ENCODE data around the gene MYL3.

MYL3 gene

DNA sequence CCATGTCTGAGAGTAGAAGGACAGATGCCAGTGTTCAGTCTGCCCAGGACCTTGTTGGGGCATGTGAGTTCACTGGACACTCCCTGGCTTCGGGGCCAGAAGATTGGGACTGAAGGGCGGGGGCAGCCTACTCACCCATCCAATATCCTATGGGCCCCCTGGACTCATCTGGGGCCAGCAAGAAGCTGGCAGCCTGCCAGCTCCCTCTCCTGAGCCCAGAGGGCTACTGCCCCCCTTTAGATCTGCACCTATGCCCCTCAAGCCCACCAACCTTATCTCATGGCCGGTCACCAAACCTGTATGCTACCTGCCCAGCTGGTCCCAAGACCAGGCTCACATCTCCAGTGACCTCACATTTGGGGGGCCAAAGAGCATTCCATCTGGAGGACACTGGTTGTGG is 22.4 kb upstream of the MYL3 start:
- H3K27ac ChIP-seq (ENCODE audit: low read depth, low read length) = no peak overlapping the region
- H3K4me1 ChIP-seq (ENCODE audit: control insufficient read depth, insufficient read depth, low read length) = peaks cover 3% of the 10 kb centered on the region
- H3K27me3 ChIP-seq (ENCODE audit: control insufficient read depth, insufficient read depth, low read length) = peaks cover 8% of the 10 kb centered on the region
- H3K36me3 ChIP-seq (ENCODE audit: control insufficient read depth, insufficient read depth, low read length) = no peaks in the 10 kb centered on the region
- H3K4me3 ChIP-seq (ENCODE audit: low read length) = no peak overlapping the region
- H3K9ac ChIP-seq (ENCODE audit: low read length) = no peak overlapping the region

DNA sequence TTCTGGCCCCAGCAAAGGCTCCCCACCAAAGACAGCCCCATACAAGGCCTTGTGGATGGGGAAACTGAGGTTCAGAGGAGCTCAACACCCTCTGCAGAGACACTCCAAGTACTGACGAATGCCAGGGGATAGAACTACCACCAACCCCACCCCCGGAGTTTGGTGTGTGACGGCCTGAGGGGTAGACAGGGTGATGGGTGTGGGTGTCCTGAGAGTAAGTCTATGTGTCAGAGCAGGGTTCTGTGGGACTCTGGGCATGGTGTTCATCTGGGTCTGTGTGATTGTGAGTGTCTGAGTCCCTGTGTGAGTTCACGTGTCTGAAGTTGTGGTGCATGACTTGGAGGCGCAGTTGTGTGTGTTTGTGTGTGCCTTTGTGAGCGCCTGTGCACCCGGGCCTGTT is 21.7 kb upstream of the MYL3 start:
- Histone ChIP-seq H3K27me3 (ENCODE audit: control insufficient read depth, insufficient read depth, low read length) (peaks cover 8% of the 10 kb centered on the region), H3K9ac (ENCODE audit: low read length) (no peak overlapping the region), H3K4me3 (ENCODE audit: low read length) (no peak overlapping the region), H3K36me3 (ENCODE audit: control insufficient read depth, insufficient read depth, low read length) (no peaks in the 10 kb centered on the region), H3K4me1 (ENCODE audit: control insufficient read depth, insufficient read depth, low read length) (peaks cover 3% of the 10 kb centered on the region), H3K27ac (ENCODE audit: low read depth, low read length) (no peak overlapping the region)

DNA sequence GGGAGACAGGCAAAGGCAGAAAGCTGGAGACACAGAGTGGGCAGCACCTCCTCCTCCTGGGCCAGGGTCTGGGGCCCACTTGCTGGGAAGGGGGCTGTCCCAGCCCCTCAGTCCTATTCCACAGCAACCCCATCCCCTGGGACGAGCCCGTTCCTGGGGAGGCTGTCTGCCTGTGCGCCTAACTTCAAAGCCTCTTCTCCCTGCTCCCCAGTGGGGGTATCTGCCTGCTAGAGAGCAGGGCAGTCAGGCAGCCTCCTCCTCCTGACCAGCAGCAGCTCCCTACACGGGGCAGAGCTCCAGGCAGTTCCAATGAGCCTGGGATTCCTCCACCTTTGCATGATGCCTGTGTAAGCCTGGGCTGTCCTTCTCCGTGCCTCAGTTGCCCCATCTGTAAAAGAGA is 21.2 kb upstream of the MYL3 start:
- H3K36me3 ChIP-seq (ENCODE audit: control insufficient read depth, insufficient read depth, low read length) = no peaks in the 10 kb centered on the region
- peaks cover 8% of the 10 kb centered on the region for H3K27me3 ChIP-seq (ENCODE audit: control insufficient read depth, insufficient read depth, low read length)
- H3K4me1 ChIP-seq (ENCODE audit: control insufficient read depth, insufficient read depth, low read length) = peaks cover 3% of the 10 kb centered on the region
- H3K9ac ChIP-seq (ENCODE audit: low read length) = no peak overlapping the region
- H3K27ac ChIP-seq (ENCODE audit: low read depth, low read length) = no peak overlapping the region
- H3K4me3 ChIP-seq (ENCODE audit: low read length) = no peak overlapping the region

DNA sequence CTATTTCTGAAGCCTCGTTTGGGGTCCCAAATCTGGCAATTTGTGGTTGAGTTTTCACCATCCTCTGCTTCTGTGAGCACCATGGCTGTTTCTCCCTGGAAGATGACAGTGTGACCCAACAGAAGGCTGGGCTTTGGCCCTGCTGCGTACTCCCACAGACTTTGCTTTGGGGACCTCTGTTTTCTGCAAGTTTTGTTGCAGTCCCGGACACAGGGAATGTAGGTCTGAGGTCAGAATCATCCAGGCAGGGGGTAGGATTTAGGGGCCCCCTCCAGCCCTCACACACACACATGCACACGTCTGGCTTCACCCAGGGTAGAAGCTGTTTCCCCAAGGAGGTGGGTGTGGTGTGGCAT is 20.6 kb upstream of the MYL3 start:
- H3K4me3 ChIP-seq (ENCODE audit: low read length) = peak overlapping the region; percentile 41
- peaks cover 8% of the 10 kb centered on the region for H3K27me3 ChIP-seq (ENCODE audit: control insufficient read depth, insufficient read depth, low read length)
- H3K27ac ChIP-seq (ENCODE audit: low read depth, low read length) = no peak overlapping the region
- no peak overlapping the region for H3K9ac ChIP-seq (ENCODE audit: low read length)
- peaks cover 3% of the 10 kb centered on the region for H3K4me1 ChIP-seq (ENCODE audit: control insufficient read depth, insufficient read depth, low read length)
- H3K36me3 ChIP-seq (ENCODE audit: control insufficient read depth, insufficient read depth, low read length) = no peaks in the 10 kb centered on the region

DNA sequence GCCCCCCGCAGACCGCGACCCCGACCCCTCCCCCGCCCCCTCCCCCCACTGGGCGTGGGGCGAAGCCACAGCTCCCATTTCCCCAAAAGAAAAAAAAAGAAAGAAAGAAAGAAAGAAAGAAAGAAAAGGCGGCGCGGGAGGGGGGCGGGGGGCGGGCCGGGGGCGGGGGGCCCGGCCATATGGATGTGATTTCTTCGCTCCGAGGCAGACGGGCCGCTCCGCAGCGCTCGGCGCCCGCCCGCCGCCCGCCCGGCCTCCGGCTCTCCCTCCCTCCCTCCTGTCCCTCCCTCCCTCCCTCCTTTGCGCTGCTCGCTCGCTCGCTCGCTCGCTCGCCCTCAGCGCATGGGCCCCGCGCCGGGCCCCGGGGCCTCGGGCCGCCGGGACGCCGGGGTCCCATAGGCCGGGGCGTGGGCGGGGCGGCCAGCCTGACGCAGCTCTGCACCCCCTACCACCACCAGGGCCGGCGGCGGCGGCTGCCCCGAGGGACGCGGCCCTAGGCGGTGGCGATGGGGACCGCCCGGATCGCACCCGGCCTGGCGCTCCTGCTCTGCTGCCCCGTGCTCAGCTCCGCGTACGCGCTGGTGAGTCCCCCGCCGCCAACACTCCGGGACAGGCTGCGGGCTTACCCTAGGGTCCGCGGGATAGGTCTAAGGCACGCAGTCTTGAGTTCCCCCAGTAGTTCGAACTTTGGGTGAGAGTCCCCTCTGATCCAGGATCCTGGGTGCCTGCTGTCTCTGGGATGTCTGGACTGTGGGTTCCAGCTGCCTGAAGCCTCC is 20.0 kb upstream of the MYL3 start:
- Histone ChIP-seq H3K4me3 (ENCODE audit: low read length) (peak overlapping the region; percentile 41), H3K36me3 (ENCODE audit: control insufficient read depth, insufficient read depth, low read length) (no peaks in the 10 kb centered on the region), H3K9ac (ENCODE audit: low read length) (no peak overlapping the region), H3K27ac (ENCODE audit: low read depth, low read length) (no peak overlapping the region), H3K4me1 (ENCODE audit: control insufficient read depth, insufficient read depth, low read length) (peaks cover 6% of the 10 kb centered on the region), H3K27me3 (ENCODE audit: control insufficient read depth, insufficient read depth, low read length) (peaks cover 8% of the 10 kb centered on the region)

DNA sequence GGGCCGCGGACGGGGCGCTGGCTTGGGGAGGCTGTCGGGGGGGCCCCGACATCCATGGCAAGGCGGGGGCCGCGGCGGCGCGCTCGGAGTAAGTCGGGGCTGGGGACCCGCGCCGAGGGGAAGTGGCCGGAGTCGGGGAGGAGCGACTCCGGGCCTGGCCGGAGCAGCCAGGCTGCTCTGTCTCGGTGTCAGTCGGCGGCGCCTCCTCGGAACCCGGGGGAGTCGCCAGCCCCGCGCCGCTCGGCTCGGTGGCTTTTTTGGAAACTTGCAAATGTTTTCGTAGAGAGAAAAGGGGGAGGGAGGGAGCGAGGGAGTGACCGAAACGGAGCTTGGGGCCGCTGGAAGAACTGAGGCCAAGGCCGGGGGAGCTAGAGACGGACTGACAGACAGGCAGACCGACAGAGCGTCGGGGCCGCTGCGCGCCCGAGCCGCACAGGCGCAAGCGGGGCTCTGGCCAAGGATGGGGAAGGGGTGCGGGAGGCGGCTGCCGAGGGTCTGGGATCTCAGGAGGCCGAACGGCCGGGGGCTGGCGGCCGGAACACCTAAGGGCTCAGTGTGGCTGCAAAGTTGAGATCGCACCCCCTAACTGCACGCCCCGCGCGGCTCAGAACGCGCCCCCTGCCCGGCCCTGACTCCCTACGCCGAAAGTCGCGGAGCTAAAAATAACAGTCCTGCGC is 19.3 kb upstream of the MYL3 start:
- no peak overlapping the region for H3K9ac ChIP-seq (ENCODE audit: low read length)
- peak overlapping the region; percentile 65 for H3K4me3 ChIP-seq (ENCODE audit: low read length)
- H3K27me3 ChIP-seq (ENCODE audit: control insufficient read depth, insufficient read depth, low read length) = peaks cover 8% of the 10 kb centered on the region
- no peaks in the 10 kb centered on the region for H3K36me3 ChIP-seq (ENCODE audit: control insufficient read depth, insufficient read depth, low read length)
- peaks cover 6% of the 10 kb centered on the region for H3K4me1 ChIP-seq (ENCODE audit: control insufficient read depth, insufficient read depth, low read length)
- H3K27ac ChIP-seq (ENCODE audit: low read depth, low read length) = peak overlapping the region; percentile 32

DNA sequence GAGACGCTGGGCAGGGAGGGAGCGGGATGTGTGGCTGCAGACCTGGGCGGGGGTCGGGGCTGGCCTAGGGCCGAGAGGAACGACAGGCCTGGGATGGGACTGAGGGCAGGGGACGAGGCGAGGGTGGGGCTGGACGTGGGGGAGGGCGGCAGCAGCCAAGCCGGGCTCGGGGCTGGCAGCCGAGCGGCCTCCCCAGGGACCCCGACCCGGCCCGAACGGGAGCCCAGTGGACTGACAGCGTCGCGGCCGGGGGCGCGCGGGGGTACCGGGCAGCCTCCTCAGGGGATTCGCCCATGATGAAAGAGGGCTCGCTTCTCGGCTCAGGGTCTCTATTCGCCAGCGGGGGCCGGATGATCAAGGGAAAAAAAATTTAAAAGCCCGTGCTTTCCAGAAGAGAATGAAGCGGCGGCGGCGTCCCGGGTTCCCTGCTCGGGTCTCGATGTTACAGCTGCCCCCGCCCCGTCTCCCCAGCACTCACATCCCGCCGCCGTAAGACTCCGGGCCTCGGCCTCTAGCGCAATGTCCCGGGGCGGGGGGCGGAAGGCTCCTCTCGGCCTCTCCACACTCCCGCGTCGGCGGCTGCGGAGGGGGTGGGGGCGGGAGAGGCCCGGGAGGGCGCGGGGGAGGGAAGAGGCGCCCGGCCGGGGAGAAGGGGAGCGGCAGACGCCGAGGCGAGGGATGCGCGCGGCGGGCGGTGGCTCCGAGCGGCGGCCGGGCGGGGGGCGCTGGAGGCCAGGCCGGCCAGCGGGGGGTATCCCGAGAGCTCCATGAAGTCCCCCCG is 18.5 kb upstream of the MYL3 start:
- Histone ChIP-seq H3K27me3 (ENCODE audit: control insufficient read depth, insufficient read depth, low read length) (peaks cover 8% of the 10 kb centered on the region), H3K27ac (ENCODE audit: low read depth, low read length) (peak overlapping the region; percentile 32), H3K4me1 (ENCODE audit: control insufficient read depth, insufficient read depth, low read length) (peaks cover 6% of the 10 kb centered on the region), H3K4me3 (ENCODE audit: low read length) (peak overlapping the region; percentile 65), H3K9ac (ENCODE audit: low read length) (no peak overlapping the region), H3K36me3 (ENCODE audit: control insufficient read depth, insufficient read depth, low read length) (no peaks in the 10 kb centered on the region)

DNA sequence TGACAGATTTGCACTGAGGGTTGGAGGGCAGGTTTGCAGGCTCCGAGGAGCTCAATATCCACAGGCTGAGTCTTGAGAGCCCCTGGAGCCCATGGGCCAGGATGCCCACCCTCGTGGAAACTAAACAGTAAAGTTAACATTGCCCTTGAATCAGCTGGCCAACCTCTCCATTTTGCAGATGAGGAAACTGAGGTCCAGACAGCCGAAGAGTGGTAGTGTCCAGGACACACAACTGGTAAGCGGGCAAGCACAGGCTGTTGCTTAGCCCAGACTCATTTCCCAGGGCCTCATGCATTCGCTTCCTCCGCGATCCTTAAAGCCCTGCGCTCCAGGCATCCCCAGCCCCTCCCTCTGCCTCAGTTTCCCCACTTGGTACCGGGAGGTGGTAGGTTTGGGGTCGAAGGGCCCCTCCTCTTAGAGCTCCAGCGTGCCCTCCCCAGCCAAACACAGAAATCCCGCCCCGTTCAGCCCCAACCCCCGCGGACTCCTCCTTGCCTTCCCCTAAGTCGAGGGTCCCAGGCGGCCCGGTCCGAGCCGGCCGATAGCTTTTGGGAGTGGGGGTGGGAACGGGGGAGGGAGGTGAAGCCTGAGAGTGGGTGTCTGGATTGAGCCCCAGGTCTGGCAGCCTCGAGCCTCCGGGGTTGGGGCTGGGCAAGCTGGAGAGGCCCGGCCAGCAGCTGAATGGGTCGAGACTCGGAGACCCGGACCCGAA is 17.8 kb upstream of the MYL3 start:
- no peak overlapping the region for H3K27ac ChIP-seq (ENCODE audit: low read depth, low read length)
- H3K4me1 ChIP-seq (ENCODE audit: control insufficient read depth, insufficient read depth, low read length) = peaks cover 6% of the 10 kb centered on the region
- peaks cover 8% of the 10 kb centered on the region for H3K27me3 ChIP-seq (ENCODE audit: control insufficient read depth, insufficient read depth, low read length)
- H3K9ac ChIP-seq (ENCODE audit: low read length) = no peak overlapping the region
- H3K36me3 ChIP-seq (ENCODE audit: control insufficient read depth, insufficient read depth, low read length) = no peaks in the 10 kb centered on the region
- peak overlapping the region; percentile 24 for H3K4me3 ChIP-seq (ENCODE audit: low read length)

DNA sequence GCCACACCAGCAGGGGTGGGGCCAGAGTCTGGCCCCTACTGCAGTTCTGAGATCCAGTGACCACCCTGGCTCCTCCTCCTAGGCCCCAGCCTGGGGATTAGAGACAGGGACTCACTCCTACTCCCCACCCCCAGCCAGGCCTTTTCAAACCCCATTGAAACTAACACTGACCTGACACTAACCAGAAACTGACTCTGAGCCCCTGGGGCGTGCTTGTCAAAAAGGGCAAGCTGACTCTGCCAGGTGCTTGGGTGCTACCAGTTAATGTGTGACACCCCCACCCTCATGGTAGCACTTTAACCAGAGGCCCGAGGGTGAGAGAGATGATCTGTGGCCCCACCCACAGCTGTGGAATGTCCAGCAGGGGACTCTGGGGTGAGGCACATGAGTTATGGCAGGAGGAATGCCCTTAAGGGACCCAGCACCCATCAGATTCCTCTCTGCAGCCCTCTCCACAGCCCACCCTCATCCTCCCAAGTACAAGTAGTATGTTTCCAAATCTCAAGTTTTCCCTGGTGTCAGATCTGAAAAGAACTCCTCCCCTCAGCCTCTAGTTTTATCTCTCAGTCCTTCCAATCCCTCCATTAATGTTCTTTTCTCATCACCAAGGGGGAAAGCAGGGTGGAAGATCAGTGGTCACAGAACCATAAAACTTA is 15.7 kb upstream of the MYL3 start:
- no peak overlapping the region for H3K27ac ChIP-seq (ENCODE audit: low read depth, low read length)
- no peaks in the 10 kb centered on the region for H3K36me3 ChIP-seq (ENCODE audit: control insufficient read depth, insufficient read depth, low read length)
- H3K27me3 ChIP-seq (ENCODE audit: control insufficient read depth, insufficient read depth, low read length) = peaks cover 5% of the 10 kb centered on the region
- H3K4me3 ChIP-seq (ENCODE audit: low read length) = no peak overlapping the region
- H3K9ac ChIP-seq (ENCODE audit: low read length) = no peak overlapping the region
- peaks cover 6% of the 10 kb centered on the region for H3K4me1 ChIP-seq (ENCODE audit: control insufficient read depth, insufficient read depth, low read length)

DNA sequence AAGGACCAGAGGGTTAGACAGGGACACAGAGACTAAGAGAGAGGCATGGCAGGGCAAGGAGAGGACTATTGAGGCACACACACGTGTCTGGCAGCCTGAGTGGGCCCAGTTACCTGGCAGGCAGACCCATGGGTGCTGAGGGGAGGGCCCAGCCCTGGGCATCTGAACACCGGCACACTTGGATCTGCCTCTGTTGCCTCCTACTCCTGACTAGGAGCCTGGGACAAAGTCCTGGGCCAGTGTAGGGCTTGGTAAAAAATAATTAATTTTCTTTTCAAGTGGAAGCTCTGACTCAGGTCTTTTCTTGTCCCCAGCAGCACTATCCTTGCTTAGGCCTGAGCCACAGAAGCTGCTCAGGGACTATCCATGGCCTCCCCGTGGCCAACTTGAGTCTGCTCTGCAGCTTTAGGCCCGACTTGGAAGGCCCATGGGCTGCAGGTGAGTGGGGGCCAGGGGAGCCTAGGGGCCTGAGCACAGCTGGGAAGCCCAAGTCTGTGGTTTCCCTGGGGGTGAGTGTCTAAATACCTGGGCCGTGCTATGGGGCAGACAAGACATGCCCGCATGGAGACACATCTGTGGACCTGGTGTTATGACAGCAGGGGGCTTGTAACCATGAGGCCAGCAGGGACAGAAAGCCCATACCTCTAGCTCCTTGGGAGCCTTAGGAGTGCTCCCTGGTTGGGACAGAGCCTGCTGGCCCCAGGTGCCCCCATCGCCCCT is 14.3 kb upstream of the MYL3 start, which contains the start of gene PTH1R:
Gene PTH1R, plus strand, starts transcription at position 316 of the 720 bp plus-strand sequence. CDS start 5,839 bp downstream, outside the sequence.
- no peak within 1 kb of the TSS for H3K4me3 ChIP-seq (ENCODE audit: low read length)
- peaks cover 5% of the 10 kb centered on the region for H3K27me3 ChIP-seq (ENCODE audit: control insufficient read depth, insufficient read depth, low read length)
- no peak within 1 kb of the TSS for H3K9ac ChIP-seq (ENCODE audit: low read length)
- H3K4me1 ChIP-seq (ENCODE audit: control insufficient read depth, insufficient read depth, low read length) = peaks cover 4% of the 10 kb centered on the region
- H3K27ac ChIP-seq (ENCODE audit: low read depth, low read length) = no peak within 1 kb of the TSS
- H3K36me3 ChIP-seq (ENCODE audit: control insufficient read depth, insufficient read depth, low read length) = no peaks in the 10 kb centered on the region
